IMR-90 (cell line): ENCODE measurements around the gene CDH23.

Experiments
- BHLHE40 ChIP-seq: fragments of 150-350 bp; IDR thresholded peaks from 2 replicates; pipeline ENCODE4 v1.6.1; 2016; ENCODE audit warnings: mild to moderate bottlenecking, low read depth, low read length
- CTCF ChIP-seq: conservative IDR thresholded peaks from 2 replicates; pipeline ENCODE4 v1.5.1; 2012; ENCODE audit warnings: mild to moderate bottlenecking, low read depth, low read length, improper control_type of control experiment
- FOS ChIP-seq: fragments of 150-350 bp; IDR thresholded peaks from 2 replicates; pipeline ENCODE4 v1.6.1; 2016; ENCODE audit warnings: low read depth, low read length
- NFE2L2 ChIP-seq: fragments of 150-350 bp; IDR thresholded peaks from 2 replicates; pipeline ENCODE4 v1.6.1; 2016; ENCODE audit warnings: low read depth, mild to moderate bottlenecking, low read length
- POLR2A ChIP-seq: IDR thresholded peaks from 2 replicates; pipeline ENCODE4 v1.6.1; 2012; ENCODE audit warnings: mild to moderate bottlenecking, low read depth, low read length
- RAD21 ChIP-seq: IDR thresholded peaks from 2 replicates; pipeline ENCODE4 v1.6.1; 2012; ENCODE audit warnings: low read length, improper control_type of control experiment
- RCOR1 ChIP-seq: IDR thresholded peaks from 2 replicates; pipeline ENCODE4 v1.6.1; 2012; ENCODE audit warnings: mild to moderate bottlenecking, low read length, improper control_type of control experiment; ENCODE audit not compliant: insufficient replicate concordance
- RFX5 ChIP-seq: IDR thresholded peaks from 2 replicates; pipeline ENCODE4 v1.8.0; 2012; ENCODE audit warnings: low read depth, mild to moderate bottlenecking, low read length, moderate library complexity
- SMC3 ChIP-seq: fragments of 150-350 bp; IDR thresholded peaks from 2 replicates; pipeline ENCODE4 v1.6.1; 2016; ENCODE audit warnings: low read depth, mild to moderate bottlenecking, antibody characterized with exemption, low read length, moderate library complexity
- USF2 ChIP-seq: fragments of 150-350 bp; IDR thresholded peaks from 2 replicates; pipeline ENCODE4 v1.6.1; 2017; ENCODE audit warnings: mild to moderate bottlenecking, antibody characterized with exemption, low read length, low read depth

GRCh38 chr10:71650397-71650796 lies 253.7 kb downstream of the CDH23 start:
- TF ChIP-seq CTCF: no peak
- no peak for TF ChIP-seq POLR2A
- TF ChIP-seq RAD21: no peak
- TF ChIP-seq RFX5: no peak
- TF ChIP-seq SMC3: no peak
- TF ChIP-seq BHLHE40: no peak
- TF ChIP-seq FOS: no peak
- no peak for TF ChIP-seq NFE2L2
- TF ChIP-seq USF2: no peak
- no peak for TF ChIP-seq RCOR1
